HepG2 (cell line): Measurements from ENCODE around the gene BMP8B. TPM values are rescaled to one million over a fixed set of nuclear protein-coding genes. Genes with fewer than 3 reads are reported as not detected.

Source experiments
- ATAC-seq: fragments of 200-7000 bp; cut with Tn5 transposase; 3 replicates; pipeline ENCODE4 v1.9.1; 2020; ENCODE audit warnings: mild to moderate bottlenecking, moderate library complexity
- BruUV-seq: library from RNA; stranded (reverse); fragments of 400-500 nt; replicated peaks from 2 replicates; lab custom pipeline; 2021; lab: Mats Ljungman, UMichigan
- CTCF ChIA-PET: fragments of 300-600 bp; formaldehyde crosslinking; extraction: SDS; loops from one replicate; lab custom pipeline; 2021; ENCODE audit warnings: low total read pairs, inconsistent platforms, low intra/inter-chr PET ratio; lab: Yijun Ruan, JAX
- POLR2A ChIA-PET: fragments of 350-600 bp; sonication (Branson Sonifier 250); formaldehyde crosslinking; loops from one replicate; lab custom pipeline; 2020; ENCODE audit warnings: antibody characterized with exemption, inconsistent platforms; lab: Yijun Ruan, JAX
- DNase-seq: peaks from one replicate; pipeline ENCODE4 v3.0.0-alpha.2; 2015; ENCODE audit warnings: low spot score
- FAIRE-seq: peaks from 3 replicates; lab custom pipeline; 2011; peaks lifted over from hg19 to GRCh38; lab: Jason Lieb, UNC
- H2AFZ ChIP-seq: one replicate; pipeline ENCODE4 v1.6.1; 2011; ENCODE audit warnings: low read length, inconsistent platforms
- H3K27ac ChIP-seq: fragments of 300-600 bp; 3 replicates; pipeline ENCODE4 v1.8.0; 2011; ENCODE audit warnings: mixed run types, mild to moderate bottlenecking, mixed read lengths, low read length, inconsistent platforms; ENCODE audit not compliant: insufficient read depth; ENCODE audit errors: extremely low read length
- H3K27me3 ChIP-seq, 2 experiments: fragments of 200-600 bp in 1 of 2; 2 replicates in 1 of 2; 3 replicates in 1 of 2; pipeline versions ENCODE4 v1.6.0 to v1.8.0; 2011; ENCODE audit warnings: low read length in 2 of 2, mild to moderate bottlenecking in 2 of 2, moderate library complexity in 2 of 2, inconsistent platforms in 1 of 2; ENCODE audit not compliant: insufficient read depth in 2 of 2, control insufficient read depth in 1 of 2
- H3K36me3 ChIP-seq, 2 experiments: fragments of 200-600 bp in 1 of 2; replicated peaks in 1 of 2; 2 replicates in 1 of 2; 3 replicates in 1 of 2; pipeline versions ENCODE4 v1.5.1 to v1.8.0; 2011; ENCODE audit warnings: low read length in 2 of 2, inconsistent platforms in 1 of 2; ENCODE audit not compliant: insufficient read depth in 2 of 2, control insufficient read depth in 1 of 2
- H3K4me1 ChIP-seq: 2 replicates; pipeline ENCODE4 v1.5.1; 2012; ENCODE audit warnings: low read length, inconsistent platforms; ENCODE audit not compliant: insufficient read depth
- H3K4me2 ChIP-seq: 2 replicates; pipeline ENCODE4 v1.6.0; 2011; ENCODE audit warnings: low read depth, low read length, inconsistent platforms
- H3K4me3 ChIP-seq, 3 experiments: fragments of 200-600 bp in 1 of 3; sonication (generic), shearing (Covaris generic) in 1 of 3; replicated peaks in 1 of 3; 2 replicates each; pipeline ENCODE4 v1.5.1; 2011 to 2016; ENCODE audit warnings: low read length in 3 of 3, inconsistent platforms in 2 of 3, low read depth in 2 of 3, mild to moderate bottlenecking in 2 of 3, control low read depth in 1 of 3, mixed read lengths in 1 of 3; ENCODE audit not compliant: insufficient read depth in 1 of 3
- H3K79me2 ChIP-seq: one replicate; pipeline ENCODE4 v1.6.1; 2011; ENCODE audit warnings: low read length, inconsistent platforms; ENCODE audit not compliant: insufficient read depth
- H3K9ac ChIP-seq: 2 replicates; pipeline ENCODE4 v1.6.0; 2011; ENCODE audit warnings: mild to moderate bottlenecking, low read depth, low read length, inconsistent platforms; ENCODE audit not compliant: insufficient read depth
- H3K9me3 ChIP-seq: 2 replicates; pipeline ENCODE4 v1.5.1; 2012; ENCODE audit warnings: mild to moderate bottlenecking, low read length
- H4K20me1 ChIP-seq: 2 replicates; pipeline ENCODE4 v1.6.0; 2011; ENCODE audit warnings: inconsistent platforms, mild to moderate bottlenecking, low read length, moderate library complexity; ENCODE audit not compliant: insufficient read depth
- AHR ChIP-seq: IDR thresholded peaks from 2 replicates; pipeline ENCODE4 v1.6.1; 2018; ENCODE audit warnings: missing genetic modification reagents, missing compliant biosample characterization
- DNMT1 ChIP-seq: sonication (generic); formaldehyde crosslinking; IDR thresholded peaks from 2 replicates; pipeline ENCODE4 v1.5.1; 2020; ENCODE audit warnings: mild to moderate bottlenecking, missing genetic modification reagents
- FOXJ3 ChIP-seq: sonication (generic); formaldehyde crosslinking; IDR thresholded peaks from 2 replicates; pipeline ENCODE4 v1.4.0; 2020; ENCODE audit warnings: missing genetic modification reagents, mild to moderate bottlenecking, borderline replicate concordance
- GATA4 ChIP-seq: sonication (generic); IDR thresholded peaks from 2 replicates; pipeline ENCODE4 v1.6.1; 2016; ENCODE audit warnings: antibody characterized with exemption, low read depth, borderline replicate concordance
- GLI4 ChIP-seq: sonication (generic); formaldehyde crosslinking; IDR thresholded peaks from 2 replicates; pipeline ENCODE4 v1.5.1; 2020; ENCODE audit warnings: missing genetic modification reagents, mild to moderate bottlenecking, moderate library complexity, borderline replicate concordance
- SYNCRIP ChIP-seq: fragments of 200-400 bp; formaldehyde crosslinking; IDR thresholded peaks from 2 replicates; pipeline ENCODE4 v1.6.1; 2018; ENCODE audit warnings: mild to moderate bottlenecking, low read depth, low read length; ENCODE audit not compliant: insufficient read depth
- THAP11 ChIP-seq: IDR thresholded peaks from 2 replicates; pipeline ENCODE4 v1.6.1; 2016; ENCODE audit warnings: missing biosample characterization, missing genetic modification reagents
- ZFY ChIP-seq: sonication (generic); formaldehyde crosslinking; IDR thresholded peaks from 2 replicates; pipeline ENCODE4 v1.4.0; 2020; ENCODE audit warnings: missing genetic modification reagents
- ZNF460 ChIP-seq: sonication (generic); formaldehyde crosslinking; IDR thresholded peaks from 2 replicates; pipeline ENCODE4 v1.5.1; 2020; ENCODE audit warnings: missing genetic modification reagents, mild to moderate bottlenecking, borderline replicate concordance
- ZNF775 ChIP-seq: sonication (generic); formaldehyde crosslinking; IDR thresholded peaks from 2 replicates; pipeline ENCODE4 v1.4.0; 2020; ENCODE audit warnings: missing genetic modification reagents, mild to moderate bottlenecking, moderate library complexity, borderline replicate concordance
- WGBS: methylation state at CpG from one replicate; pipeline ENCODE4 v1.1.6; 2017; ENCODE audit warnings: low lambda C conversion rate; 5-methylcytosine and 5-hydroxymethylcytosine counted together
- in situ Hi-C: cut with HindIII; loops from 2 replicates; pipeline ENCODE4 v1.10.0; 2017; ENCODE audit warnings: low pct_unique_long_range_greater_than_20kb; ENCODE audit not compliant: extremely low pct_ligation_motif_present
- intact Hi-C: fragments of 100-400 bp; cut with micrococcal nuclease; formaldehyde crosslinking; loops from one replicate; pipeline ENCODE4 v1.10.0; 2022; ENCODE audit not compliant: unreplicated experiment
- polyA plus RNA-seq, 8 experiments: library from polyadenylated mRNA; depleted of rRNA in 3 of 8; stranded (reverse) in 7 of 8; unstranded in 1 of 8; fragments of >200 nt; fragmentation: Illumina TruSeq in 4 of 8; extraction: Trizol in 4 of 8; gene quantifications; 2 replicates each; pipeline versions ENCODE4 v1.2.1 to v1.2.3, GENCODE V29; 2011 to 2016; ENCODE audit warnings: low read depth in 4 of 8, missing spikeins in 1 of 8, mixed read lengths in 1 of 8; ENCODE audit not compliant: insufficient read depth in 1 of 8
- total RNA-seq, 5 experiments: library from RNA; depleted of rRNA; stranded (reverse); fragments of >200 nt; fragmentation: Illumina TruSeq; extraction: Trizol; gene quantifications; 2 replicates each; pipeline ENCODE4 v1.2.3, GENCODE V29; 2016; ENCODE audit warnings: low read depth in 1 of 5
- TF ChIP-seq, protein P1 (sequence below): IDR thresholded peaks from 2 replicates; pipeline ENCODE4 v1.6.1; 2016; ENCODE audit warnings: control low read depth
- TF ChIP-seq, protein P2 (sequence below): sonication (generic); formaldehyde crosslinking; IDR thresholded peaks from 2 replicates; pipeline ENCODE4 v1.5.0; 2020; ENCODE audit warnings: missing genetic modification reagents, mild to moderate bottlenecking, borderline replicate concordance
- TF ChIP-seq, protein P3 (sequence below): sonication (generic); formaldehyde crosslinking; IDR thresholded peaks from 2 replicates; pipeline ENCODE4 v1.5.0; 2020; ENCODE audit warnings: mild to moderate bottlenecking, missing genetic modification reagents, moderate library complexity
- TF ChIP-seq, protein P4 (sequence below): sonication (generic); formaldehyde crosslinking; IDR thresholded peaks from 2 replicates; pipeline ENCODE4 v1.5.0; 2020; ENCODE audit warnings: missing genetic modification reagents
- TF ChIP-seq, protein P5 (sequence below): sonication (generic); formaldehyde crosslinking; conservative IDR thresholded peaks from 2 replicates; pipeline ENCODE4 v1.4.0; 2020; ENCODE audit warnings: missing genetic modification reagents

The BMP8B gene
- total and polyA plus RNA-seq, 2 of the 13 experiments (the other 11 are each of a cell fraction or from before 2014, with no cell fraction given), result 0.29 to 0.41 TPM

DNA sequence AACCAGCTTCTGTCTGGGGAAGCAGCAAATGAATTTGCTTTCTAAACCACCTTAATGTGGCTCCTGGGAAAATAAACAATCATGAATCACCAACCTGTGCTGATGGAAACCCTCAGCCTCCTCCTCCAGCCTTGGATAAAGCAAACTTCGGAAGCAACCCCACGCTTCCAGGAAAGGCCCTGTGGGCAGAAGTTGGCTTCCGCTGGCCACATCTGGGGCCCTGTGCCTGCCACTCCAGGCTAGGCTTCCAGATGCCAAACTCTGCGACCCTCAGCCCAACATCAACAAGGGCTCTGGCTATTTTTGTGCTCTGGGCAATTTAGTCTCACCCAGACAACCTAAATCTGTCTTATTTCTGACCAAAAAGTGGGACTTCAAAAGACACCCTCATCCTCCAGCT is 11.4 kb downstream of the BMP8B start:
- H3K4me2 ChIP-seq, result no peak overlapping the region
- no peaks in the 10 kb centered on the region for H3K36me3 ChIP-seq
- no TSS peak for BruUV-seq
- in situ Hi-C loops (no loop called here), intact Hi-C loops (no loop called here)
- no peaks in the 10 kb centered on the region for H4K20me1 ChIP-seq
- no peak overlapping the region for H3K27ac ChIP-seq
- CTCF ChIA-PET, result no interaction called here
- WGBS, result 73% methylated on average over 2 of the region's 4 CpGs
- DNase-seq (no peak), FAIRE-seq (no peak), ATAC-seq (no peak)
- H3K9me3 ChIP-seq, result no peaks in the 10 kb centered on the region
- POLR2A ChIA-PET, result no interaction called here
- peaks cover 10% of the 10 kb centered on the region; the same call in 1 of the 2 replicates for H3K4me1 ChIP-seq
- no peak overlapping the region for H3K4me3 ChIP-seq
- no peak overlapping the region for H2AFZ ChIP-seq
- no peaks in the 10 kb centered on the region for H3K27me3 ChIP-seq
- no peak overlapping the region for H3K9ac ChIP-seq
- TF ChIP-seq, protein P1, sequence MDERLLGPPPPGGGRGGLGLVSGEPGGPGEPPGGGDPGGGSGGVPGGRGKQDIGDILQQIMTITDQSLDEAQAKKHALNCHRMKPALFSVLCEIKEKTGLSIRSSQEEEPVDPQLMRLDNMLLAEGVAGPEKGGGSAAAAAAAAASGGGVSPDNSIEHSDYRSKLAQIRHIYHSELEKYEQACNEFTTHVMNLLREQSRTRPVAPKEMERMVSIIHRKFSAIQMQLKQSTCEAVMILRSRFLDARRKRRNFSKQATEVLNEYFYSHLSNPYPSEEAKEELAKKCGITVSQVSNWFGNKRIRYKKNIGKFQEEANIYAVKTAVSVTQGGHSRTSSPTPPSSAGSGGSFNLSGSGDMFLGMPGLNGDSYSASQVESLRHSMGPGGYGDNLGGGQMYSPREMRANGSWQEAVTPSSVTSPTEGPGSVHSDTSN (CRISPR knock-in tag), result no peak
- TF ChIP-seq, protein P2, sequence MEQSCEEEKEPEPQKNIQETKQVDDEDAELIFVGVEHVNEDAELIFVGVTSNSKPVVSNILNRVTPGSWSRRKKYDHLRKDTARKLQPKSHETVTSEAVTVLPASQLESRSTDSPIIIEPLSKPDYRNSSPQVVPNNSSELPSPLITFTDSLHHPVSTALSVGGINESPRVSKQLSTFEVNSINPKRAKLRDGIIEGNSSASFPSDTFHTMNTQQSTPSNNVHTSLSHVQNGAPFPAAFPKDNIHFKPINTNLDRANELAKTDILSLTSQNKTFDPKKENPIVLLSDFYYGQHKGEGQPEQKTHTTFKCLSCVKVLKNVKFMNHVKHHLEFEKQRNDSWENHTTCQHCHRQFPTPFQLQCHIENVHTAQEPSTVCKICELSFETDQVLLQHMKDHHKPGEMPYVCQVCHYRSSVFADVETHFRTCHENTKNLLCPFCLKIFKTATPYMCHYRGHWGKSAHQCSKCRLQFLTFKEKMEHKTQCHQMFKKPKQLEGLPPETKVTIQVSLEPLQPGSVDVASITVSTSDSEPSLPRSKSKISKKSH (CRISPR knock-in tag), result no peak
- TF ChIP-seq, protein P3, sequence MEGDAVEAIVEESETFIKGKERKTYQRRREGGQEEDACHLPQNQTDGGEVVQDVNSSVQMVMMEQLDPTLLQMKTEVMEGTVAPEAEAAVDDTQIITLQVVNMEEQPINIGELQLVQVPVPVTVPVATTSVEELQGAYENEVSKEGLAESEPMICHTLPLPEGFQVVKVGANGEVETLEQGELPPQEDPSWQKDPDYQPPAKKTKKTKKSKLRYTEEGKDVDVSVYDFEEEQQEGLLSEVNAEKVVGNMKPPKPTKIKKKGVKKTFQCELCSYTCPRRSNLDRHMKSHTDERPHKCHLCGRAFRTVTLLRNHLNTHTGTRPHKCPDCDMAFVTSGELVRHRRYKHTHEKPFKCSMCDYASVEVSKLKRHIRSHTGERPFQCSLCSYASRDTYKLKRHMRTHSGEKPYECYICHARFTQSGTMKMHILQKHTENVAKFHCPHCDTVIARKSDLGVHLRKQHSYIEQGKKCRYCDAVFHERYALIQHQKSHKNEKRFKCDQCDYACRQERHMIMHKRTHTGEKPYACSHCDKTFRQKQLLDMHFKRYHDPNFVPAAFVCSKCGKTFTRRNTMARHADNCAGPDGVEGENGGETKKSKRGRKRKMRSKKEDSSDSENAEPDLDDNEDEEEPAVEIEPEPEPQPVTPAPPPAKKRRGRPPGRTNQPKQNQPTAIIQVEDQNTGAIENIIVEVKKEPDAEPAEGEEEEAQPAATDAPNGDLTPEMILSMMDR, result no peak
- TF ChIP-seq GLI4 (no peak), AHR (CRISPR knock-in tag) (no peak), SYNCRIP (no peak), FOXJ3 (CRISPR knock-in tag) (no peak), ZNF775 (CRISPR knock-in tag) (no peak), THAP11 (CRISPR knock-in tag) (no peak), ZFY (no peak), GATA4 (no peak), ZNF460 (CRISPR knock-in tag) (no peak), DNMT1 (CRISPR knock-in tag) (no peak)
- TF ChIP-seq, protein P4, sequence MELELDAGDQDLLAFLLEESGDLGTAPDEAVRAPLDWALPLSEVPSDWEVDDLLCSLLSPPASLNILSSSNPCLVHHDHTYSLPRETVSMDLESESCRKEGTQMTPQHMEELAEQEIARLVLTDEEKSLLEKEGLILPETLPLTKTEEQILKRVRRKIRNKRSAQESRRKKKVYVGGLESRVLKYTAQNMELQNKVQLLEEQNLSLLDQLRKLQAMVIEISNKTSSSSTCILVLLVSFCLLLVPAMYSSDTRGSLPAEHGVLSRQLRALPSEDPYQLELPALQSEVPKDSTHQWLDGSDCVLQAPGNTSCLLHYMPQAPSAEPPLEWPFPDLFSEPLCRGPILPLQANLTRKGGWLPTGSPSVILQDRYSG, result no peak
- TF ChIP-seq, protein P5, sequence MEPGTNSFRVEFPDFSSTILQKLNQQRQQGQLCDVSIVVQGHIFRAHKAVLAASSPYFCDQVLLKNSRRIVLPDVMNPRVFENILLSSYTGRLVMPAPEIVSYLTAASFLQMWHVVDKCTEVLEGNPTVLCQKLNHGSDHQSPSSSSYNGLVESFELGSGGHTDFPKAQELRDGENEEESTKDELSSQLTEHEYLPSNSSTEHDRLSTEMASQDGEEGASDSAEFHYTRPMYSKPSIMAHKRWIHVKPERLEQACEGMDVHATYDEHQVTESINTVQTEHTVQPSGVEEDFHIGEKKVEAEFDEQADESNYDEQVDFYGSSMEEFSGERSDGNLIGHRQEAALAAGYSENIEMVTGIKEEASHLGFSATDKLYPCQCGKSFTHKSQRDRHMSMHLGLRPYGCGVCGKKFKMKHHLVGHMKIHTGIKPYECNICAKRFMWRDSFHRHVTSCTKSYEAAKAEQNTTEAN (CRISPR knock-in tag), result no peak
- H3K79me2 ChIP-seq, result no peaks in the 10 kb centered on the region
